HCT116 (cell line): ENCODE results near the gene INSIG2. TPM values are rescaled to one million over a fixed set of nuclear protein-coding genes. Genes with fewer than 3 reads are reported as not detected.

ENCODE experiments used
- ATAC-seq: fragments of 200-7000 bp; cut with Tn5 transposase; 2 replicates; pipeline ENCODE4 v1.9.1; 2020; ENCODE audit warnings: mild to moderate bottlenecking, moderate library complexity
- BruUV-seq: library from RNA; stranded (reverse); fragments of 400-500 nt; replicated peaks from 2 replicates; lab custom pipeline; 2021; lab: Mats Ljungman, UMichigan
- CTCF ChIA-PET: fragments of 300-600 bp; sonication (Branson Sonifier 250); formaldehyde crosslinking; loops from one replicate; lab custom pipeline; 2021; ENCODE audit warnings: antibody characterized with exemption; lab: Charles Lee
- POLR2A ChIA-PET: fragments of 300-600, 350-600 bp; sonication (Branson Sonifier 250); formaldehyde crosslinking; loops from one replicate; lab custom pipeline; 2021; ENCODE audit warnings: antibody characterized with exemption; lab: Charles Lee
- RAD21 ChIA-PET, 2 experiments: fragments of 300-600 bp; sonication (Branson Sonifier 250); formaldehyde crosslinking; loops; one replicate each; lab custom pipeline; 2023; ENCODE audit warnings: low total read pairs in 2 of 2; ENCODE audit not compliant: uncharacterized antibody in 2 of 2, unreplicated experiment in 2 of 2, low non-redundant PET in 1 of 2; lab: Charles Lee
- DNase-seq: peaks from one replicate; pipeline ENCODE4 v3.0.0-alpha.2; 2010; ENCODE audit warnings: low read depth, low spot score
- H2AFZ ChIP-seq: fragments of 200-600 bp; shearing (Covaris generic), sonication (generic); 2 replicates; pipeline ENCODE4 v1.6.1; 2017; ENCODE audit warnings: low read depth, mixed run types, mixed read lengths, antibody characterized with exemption, low read length; ENCODE audit not compliant: poor library complexity, severe bottlenecking
- H3K27ac ChIP-seq: 2 replicates; pipeline ENCODE4 v1.5.1; 2012; ENCODE audit warnings: low read depth, low read length
- H3K27me3 ChIP-seq: fragments of 200-600 bp; sonication (generic); 2 replicates; pipeline ENCODE4 v1.6.1; 2016; ENCODE audit warnings: mixed run types, low read length, mixed read lengths; ENCODE audit not compliant: insufficient read depth
- H3K36me3 ChIP-seq, 2 experiments: fragments of 200-500 bp in 1 of 2; fragments of 200-600 bp in 1 of 2; sonication (Bioruptor generic) in 1 of 2; sonication (generic) in 1 of 2; 2 replicates each; pipeline versions ENCODE4 v1.5.1 to v1.6.1; 2014 to 2016; ENCODE audit warnings: low read length in 2 of 2, inconsistent platforms in 1 of 2, mixed read lengths in 1 of 2, mixed run types in 1 of 2; ENCODE audit not compliant: insufficient read depth in 2 of 2, control insufficient read depth in 1 of 2
- H3K4me1 ChIP-seq, 2 experiments: fragments of 200-600 bp in 1 of 2; sonication (generic) in 1 of 2; 2 replicates each; pipeline versions ENCODE4 v1.5.1 to v1.6.1; 2012 to 2017; ENCODE audit warnings: low read length in 2 of 2, inconsistent platforms in 1 of 2, mild to moderate bottlenecking in 1 of 2, mixed read lengths in 1 of 2, mixed run types in 1 of 2, moderate library complexity in 1 of 2; ENCODE audit not compliant: insufficient read depth in 2 of 2, control insufficient read depth in 1 of 2
- H3K4me2 ChIP-seq: fragments of 200-600 bp; sonication (generic); 2 replicates; pipeline ENCODE4 v1.6.1; 2017; ENCODE audit warnings: mixed run types, low read length, mixed read lengths
- H3K4me3 ChIP-seq, 2 experiments: fragments of 200-600 bp in 1 of 2; sonication (generic) in 1 of 2; replicated peaks in 1 of 2; 2 replicates each; pipeline ENCODE4 v1.5.1; 2011 to 2016; ENCODE audit warnings: low read length in 2 of 2, control low read depth in 1 of 2, low read depth in 1 of 2, mild to moderate bottlenecking in 1 of 2, mixed read lengths in 1 of 2, mixed run types in 1 of 2
- H3K79me2 ChIP-seq: fragments of 200-600 bp; sonication (generic); 2 replicates; pipeline ENCODE4 v1.6.1; 2017; ENCODE audit warnings: mild to moderate bottlenecking, mixed run types, low read length, moderate library complexity, mixed read lengths; ENCODE audit not compliant: insufficient read depth
- H3K9ac ChIP-seq: fragments of 200-600 bp; sonication (generic); 2 replicates; pipeline ENCODE4 v1.6.1; 2016; ENCODE audit warnings: low read length, mixed read lengths
- H3K9me2 ChIP-seq: fragments of 200-600 bp; sonication (generic), shearing (Covaris generic); 2 replicates; pipeline ENCODE4 v1.6.1; 2017; ENCODE audit warnings: mixed run types, mild to moderate bottlenecking, moderate library complexity; ENCODE audit not compliant: insufficient read depth
- H3K9me3 ChIP-seq, 2 experiments: fragments of 200-500 bp in 1 of 2; fragments of 200-600 bp in 1 of 2; sonication (Bioruptor generic) in 1 of 2; sonication (generic) in 1 of 2; 2 replicates each; pipeline ENCODE4 v1.6.1; 2014 to 2017; ENCODE audit warnings: low read length in 2 of 2, mixed read lengths in 2 of 2, inconsistent platforms in 1 of 2, low read depth in 1 of 2, mild to moderate bottlenecking in 1 of 2, mixed run types in 1 of 2, moderate library complexity in 1 of 2; ENCODE audit not compliant: control insufficient read depth in 1 of 2, insufficient read depth in 1 of 2
- H4K20me1 ChIP-seq: fragments of 200-600 bp; sonication (generic), shearing (Covaris generic); 2 replicates; pipeline ENCODE4 v1.6.1; 2017; ENCODE audit warnings: mixed run types, mild to moderate bottlenecking, moderate library complexity; ENCODE audit not compliant: insufficient read depth
- CTCF ChIP-seq, 3 experiments: fragments of 200-600 bp in 1 of 3; sonication (generic) in 1 of 3; IDR thresholded peaks in 2 of 3; conservative IDR thresholded peaks in 1 of 3; 2 replicates each; pipeline ENCODE4 v1.5.1; 2012 to 2017; ENCODE audit warnings: low read depth in 2 of 3, low read length in 2 of 3, antibody characterized with exemption in 1 of 3, borderline replicate concordance in 1 of 3, control low read depth in 1 of 3, mild to moderate bottlenecking in 1 of 3, mixed read lengths in 1 of 3, mixed run types in 1 of 3, moderate library complexity in 1 of 3; ENCODE audit not compliant: insufficient read depth in 1 of 3
- EGR1 ChIP-seq: IDR thresholded peaks from 2 replicates; pipeline ENCODE4 v1.6.1; 2012; ENCODE audit warnings: low read depth
- ELF1 ChIP-seq: IDR thresholded peaks from 2 replicates; pipeline ENCODE4 v1.6.1; 2012; ENCODE audit warnings: low read depth, borderline replicate concordance
- EZH2 ChIP-seq: fragments of 200-600 bp; sonication (generic); IDR thresholded peaks from 2 replicates; pipeline ENCODE4 v1.6.1; 2017; ENCODE audit warnings: antibody characterized with exemption, mixed run types
- EZH2phosphoT487 ChIP-seq: fragments of 200-600 bp; IDR thresholded peaks from 2 replicates; pipeline ENCODE4 v1.6.1; 2018; ENCODE audit warnings: antibody characterized with exemption, borderline replicate concordance
- FOSL1 ChIP-seq: IDR thresholded peaks from 2 replicates; pipeline ENCODE4 v1.6.1; 2012; ENCODE audit warnings: low read depth
- JUND ChIP-seq: IDR thresholded peaks from 2 replicates; pipeline ENCODE4 v1.6.1; 2012
- MAX ChIP-seq: IDR thresholded peaks from 2 replicates; pipeline ENCODE4 v1.6.1; 2012
- REST ChIP-seq: IDR thresholded peaks from 2 replicates; pipeline ENCODE4 v1.6.1; 2012; ENCODE audit warnings: low read depth
- SIN3A ChIP-seq: IDR thresholded peaks from 2 replicates; pipeline ENCODE4 v1.6.1; 2012; ENCODE audit warnings: low read depth
- TCF7L2 ChIP-seq: IDR thresholded peaks from 2 replicates; pipeline ENCODE4 v1.7.0; 2011; ENCODE audit warnings: borderline replicate concordance, inconsistent platforms; ENCODE audit not compliant: insufficient read depth, insufficient read length; ENCODE audit errors: extremely low read depth
- ZFX ChIP-seq: fragments of 450-650 bp; IDR thresholded peaks from 2 replicates; pipeline ENCODE4 v1.6.1; 2017
- ZNF274 ChIP-seq: fragments of 200-500 bp; sonication (Bioruptor generic); IDR thresholded peaks from 2 replicates; pipeline ENCODE4 v1.6.1; 2014; ENCODE audit warnings: mild to moderate bottlenecking, low read depth, low read length, inconsistent platforms
- intact Hi-C: fragments of 100-400 bp; cut with micrococcal nuclease; formaldehyde crosslinking; loops from 2 replicates; pipeline ENCODE4 v1.10.0; 2022
- total RNA-seq: library from RNA; stranded (reverse); gene quantifications from one replicate; pipeline ENCODE4 v1.2.1, GENCODE V29; 2021; ENCODE audit not compliant: unreplicated experiment

Gene INSIG2
- total RNA-seq, 1 experiment from 2014 or later: 21.8 TPM

GRCh38 chr2:118086024-118086633 is 2.1 kb upstream of the INSIG2 start:
- no TSS peak for BruUV-seq
- ATAC-seq (no peak), DNase-seq (no peak)
- intact Hi-C loops: no loop called here
- no peak overlapping the region for H3K4me3 ChIP-seq
- H3K27me3 ChIP-seq: no peaks in the 10 kb centered on the region
- ChIA-PET CTCF (interaction anchor here (1.2 kb wide), 1 partner anchor 83 kb away, joined by 3 read pairs; no protein-coding TSS in a partner anchor), RAD21 (interaction anchor here in 1 of 2 experiments (0.6 kb wide), 1 partner anchor 270 kb away, joined by 3 read pairs; no protein-coding TSS in a partner anchor), POLR2A (interaction anchor here (1.1 kb wide), 1 partner anchor 100 kb away, joined by 3 read pairs; no protein-coding TSS in a partner anchor)
- H3K79me2 ChIP-seq: peaks cover 27% of the 10 kb centered on the region
- H3K27ac ChIP-seq: no peak overlapping the region
- peaks cover 10 to 39% of the 10 kb centered on the region in 2 experiments for H3K4me1 ChIP-seq
- H3K36me3 ChIP-seq: no peaks in the 10 kb centered on the region
- H3K9me3 ChIP-seq: no peaks in the 10 kb centered on the region
- no peaks in the 10 kb centered on the region for H3K9me2 ChIP-seq
- no peak overlapping the region for H3K9ac ChIP-seq
- peak overlapping the region; percentile 22; the same call in 1 of the 2 replicates for H3K4me2 ChIP-seq
- no peak for TF ChIP-seq EZH2
- no peak for TF ChIP-seq ZNF274
- TF ChIP-seq JUND: no peak
- TF ChIP-seq REST: no peak
- no peak for TF ChIP-seq FOSL1
- no peak for TF ChIP-seq SIN3A
- TF ChIP-seq MAX: no peak
- no peak for TF ChIP-seq ZFX
- no peak for TF ChIP-seq EZH2phosphoT487
- no peak for TF ChIP-seq ELF1
- no peak for TF ChIP-seq CTCF (IDR thresholded peaks at IDR 0.05 in 2 of 3, conservative IDR thresholded peaks at IDR 0.05 in 1 of 3; ENCODE audit: borderline replicate concordance in 1 of 3, insufficient read depth in 1 of 3, low read depth in 2 of 3, low read length in 2 of 3)
- no peak for TF ChIP-seq EGR1
- TF ChIP-seq TCF7L2: no peak
- no peaks in the 10 kb centered on the region for H4K20me1 ChIP-seq
- no peak overlapping the region for H2AFZ ChIP-seq
